Liver (tissue), 3 donors: ENCODE data around the gene PRR5L.

Source experiments
- JUND ChIP-seq, 2 donors: IDR thresholded peaks; 2 replicates each; pipeline ENCODE4 v1.6.1; 2016; ENCODE audit warnings: antibody characterized with exemption in 2 of 2
- RAD21 ChIP-seq, 2 donors: IDR thresholded peaks; 2 replicates each; pipeline ENCODE4 v1.6.1; 2016; ENCODE audit warnings: antibody characterized with exemption in 2 of 2, mild to moderate bottlenecking in 2 of 2
- SP1 ChIP-seq: IDR thresholded peaks from 2 replicates; pipeline ENCODE4 v1.6.1; 2018; ENCODE audit warnings: antibody characterized with exemption, mild to moderate bottlenecking
- YY1 ChIP-seq: IDR thresholded peaks from 2 replicates; pipeline ENCODE4 v1.6.1; 2016; ENCODE audit warnings: antibody characterized with exemption, mild to moderate bottlenecking
- TF ChIP-seq, protein P1 (sequence below): fragments of 150-350 bp; IDR thresholded peaks from 2 replicates; pipeline ENCODE4 v1.5.1; 2017; ENCODE audit warnings: improper control_type of control experiment, low read depth, low read length; ENCODE audit not compliant: missing input control
- TF ChIP-seq, protein P2 (sequence below): IDR thresholded peaks from 2 replicates; pipeline ENCODE4 v1.6.1; 2016; ENCODE audit warnings: antibody characterized with exemption
- donor health status: healthy.
- donor health status: healthy.

DNA sequence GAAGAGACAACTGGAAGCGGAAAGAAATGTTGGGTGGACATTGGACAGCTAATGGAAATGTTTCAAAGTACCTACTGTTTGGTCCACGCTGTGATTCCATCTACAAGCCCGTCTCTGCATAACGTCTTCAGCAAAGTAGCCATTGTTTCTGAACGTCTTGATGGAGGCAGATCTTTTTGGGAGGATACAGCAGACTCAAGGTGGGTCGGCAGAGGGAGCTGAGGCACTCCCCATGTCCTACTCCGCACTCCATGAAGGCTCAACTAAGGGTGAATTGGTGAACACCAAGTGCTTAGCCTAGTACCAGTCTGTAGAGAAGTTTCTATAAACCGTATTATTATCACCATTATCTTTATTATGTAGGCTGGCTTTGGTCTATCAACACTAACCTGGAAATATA lies 45.8 kb downstream of the PRR5L start:
- TF ChIP-seq, protein P1, sequence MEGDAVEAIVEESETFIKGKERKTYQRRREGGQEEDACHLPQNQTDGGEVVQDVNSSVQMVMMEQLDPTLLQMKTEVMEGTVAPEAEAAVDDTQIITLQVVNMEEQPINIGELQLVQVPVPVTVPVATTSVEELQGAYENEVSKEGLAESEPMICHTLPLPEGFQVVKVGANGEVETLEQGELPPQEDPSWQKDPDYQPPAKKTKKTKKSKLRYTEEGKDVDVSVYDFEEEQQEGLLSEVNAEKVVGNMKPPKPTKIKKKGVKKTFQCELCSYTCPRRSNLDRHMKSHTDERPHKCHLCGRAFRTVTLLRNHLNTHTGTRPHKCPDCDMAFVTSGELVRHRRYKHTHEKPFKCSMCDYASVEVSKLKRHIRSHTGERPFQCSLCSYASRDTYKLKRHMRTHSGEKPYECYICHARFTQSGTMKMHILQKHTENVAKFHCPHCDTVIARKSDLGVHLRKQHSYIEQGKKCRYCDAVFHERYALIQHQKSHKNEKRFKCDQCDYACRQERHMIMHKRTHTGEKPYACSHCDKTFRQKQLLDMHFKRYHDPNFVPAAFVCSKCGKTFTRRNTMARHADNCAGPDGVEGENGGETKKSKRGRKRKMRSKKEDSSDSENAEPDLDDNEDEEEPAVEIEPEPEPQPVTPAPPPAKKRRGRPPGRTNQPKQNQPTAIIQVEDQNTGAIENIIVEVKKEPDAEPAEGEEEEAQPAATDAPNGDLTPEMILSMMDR = no peak
- no peak for TF ChIP-seq YY1
- TF ChIP-seq, protein P2, sequence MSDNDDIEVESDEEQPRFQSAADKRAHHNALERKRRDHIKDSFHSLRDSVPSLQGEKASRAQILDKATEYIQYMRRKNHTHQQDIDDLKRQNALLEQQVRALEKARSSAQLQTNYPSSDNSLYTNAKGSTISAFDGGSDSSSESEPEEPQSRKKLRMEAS = no peak
- TF ChIP-seq SP1 = no peak
- TF ChIP-seq JUND (IDR thresholded peaks at IDR 0.05) = no peak
- TF ChIP-seq RAD21 (IDR thresholded peaks at IDR 0.05) = no peak
